Hepatocyte (in vitro differentiated cells): ENCODE results near the gene KRTAP2-1. TPM values are rescaled to one million over a fixed set of nuclear protein-coding genes. Genes with fewer than 3 reads are reported as not detected.
A peak's percentile ranks its signal among the peaks of the same experiment; 100 is the strongest.
"Not testable (repeated sequence)": the region's sequence is repeated elsewhere in the genome, so short reads cannot be mapped to it uniquely, and the experiment has no call there.

ENCODE experiments used
- DNase-seq: peaks from one replicate; pipeline ENCODE4 v3.0.0-alpha.2; 2016; ENCODE audit warnings: low spot score
- H2AFZ ChIP-seq: fragments of 200-600 bp; sonication (generic); 2 replicates; pipeline ENCODE4 v1.6.0; 2016; ENCODE audit warnings: antibody characterized with exemption, mild to moderate bottlenecking
- H3K27ac ChIP-seq: fragments of 200-600 bp; sonication (generic); 2 replicates; pipeline ENCODE4 v1.5.1; 2016; ENCODE audit warnings: mild to moderate bottlenecking
- H3K27me3 ChIP-seq: fragments of 200-600 bp; sonication (generic); 2 replicates; pipeline ENCODE4 v1.6.1; 2016
- H3K36me3 ChIP-seq: fragments of 200-600 bp; sonication (generic); replicated peaks from 2 replicates; pipeline ENCODE4 v1.5.1; 2016; ENCODE audit warnings: low read depth; ENCODE audit not compliant: insufficient read depth
- H3K4me1 ChIP-seq: fragments of 200-600 bp; sonication (generic); 2 replicates; pipeline ENCODE4 v1.5.1; 2016; ENCODE audit warnings: mild to moderate bottlenecking, moderate library complexity; ENCODE audit not compliant: insufficient read depth
- H3K4me2 ChIP-seq: fragments of 200-600 bp; sonication (generic); 2 replicates; pipeline ENCODE4 v1.6.0; 2016
- H3K4me3 ChIP-seq: fragments of 200-600 bp; sonication (generic); 2 replicates; pipeline ENCODE4 v1.5.1; 2016; ENCODE audit warnings: mild to moderate bottlenecking
- H3K79me2 ChIP-seq: fragments of 200-600 bp; sonication (generic); 2 replicates; pipeline ENCODE4 v1.6.0; 2017; ENCODE audit warnings: mild to moderate bottlenecking
- H3K9me2 ChIP-seq: fragments of 200-600 bp; sonication (generic); replicated peaks from 2 replicates; pipeline ENCODE4 v1.6.0; 2017; ENCODE audit warnings: mild to moderate bottlenecking; ENCODE audit not compliant: insufficient read depth
- H3K9me3 ChIP-seq: fragments of 200-600 bp; sonication (generic); 2 replicates; pipeline ENCODE4 v1.5.1; 2016; ENCODE audit warnings: low read depth, mild to moderate bottlenecking
- H4K20me1 ChIP-seq: fragments of 200-600 bp; sonication (generic); 2 replicates; pipeline ENCODE4 v1.6.0; 2016; ENCODE audit warnings: mild to moderate bottlenecking; ENCODE audit not compliant: insufficient read depth, poor library complexity, severe bottlenecking
- EZH2 ChIP-seq: fragments of 200-600 bp; sonication (generic); IDR thresholded peaks from 2 replicates; pipeline ENCODE4 v1.6.1; 2016; ENCODE audit warnings: antibody characterized with exemption, mild to moderate bottlenecking, borderline replicate concordance
- EZH2phosphoT487 ChIP-seq: fragments of 200-600 bp; sonication (generic); IDR thresholded peaks from one replicate; pipeline ENCODE4 v1.6.1; 2018; ENCODE audit warnings: antibody characterized with exemption, mild to moderate bottlenecking, low read depth, moderate library complexity; ENCODE audit not compliant: unreplicated experiment, severe bottlenecking
- WGBS: methylation state at CpG from one replicate; pipeline ENCODE4 v1.1.6; 2016; ENCODE audit warnings: low lambda C conversion rate; ENCODE audit errors: missing lambda C conversion rate; 5-methylcytosine and 5-hydroxymethylcytosine counted together
- polyA plus RNA-seq: library from polyadenylated mRNA; unstranded; fragments of >200 nt; fragmentation: Nextera tagmentation; extraction: Ambion mirVana; gene quantifications from 2 replicates; pipeline ENCODE4 v1.2.1, GENCODE V29; 2016
- total RNA-seq: library from RNA; depleted of rRNA; stranded (reverse); fragments of >200 nt; gene quantifications from 2 replicates; pipeline ENCODE4 v1.2.3, GENCODE V29; 2014
- TF ChIP-seq, protein P1 (sequence below): fragments of 200-600 bp; sonication (generic); IDR thresholded peaks from 2 replicates; pipeline ENCODE4 v1.5.1; 2016; ENCODE audit warnings: antibody characterized with exemption, mild to moderate bottlenecking; ENCODE audit not compliant: poor library complexity

The KRTAP2-1 gene
- total and polyA plus RNA-seq, 2 experiments from 2014 or later: not detected

DNA sequence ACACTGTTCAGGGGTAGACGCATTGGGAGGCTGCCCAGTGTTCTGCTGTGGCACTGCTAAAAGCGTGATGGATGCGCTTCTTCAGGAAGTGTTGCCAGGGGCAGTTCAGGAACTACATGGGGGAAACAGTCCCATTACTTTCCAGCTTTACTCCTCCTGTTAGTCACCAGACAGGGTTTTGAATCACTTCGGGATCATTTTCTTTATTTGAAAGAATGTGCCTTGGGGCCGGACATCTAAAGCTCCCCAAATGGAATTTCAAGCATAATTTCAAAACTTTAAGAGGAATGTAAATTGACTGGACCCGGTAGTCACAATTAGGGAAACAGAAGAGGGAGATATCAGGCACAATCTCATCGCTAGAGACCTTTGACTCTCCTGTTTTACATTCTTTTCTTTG lies 1.3 kb upstream of the KRTAP2-1 start:
- DNase-seq: no peak
- Histone ChIP-seq H3K27me3 (no peaks in the 10 kb centered on the region), H3K79me2 (no peaks in the 10 kb centered on the region), H3K4me3 (no peak overlapping the region), H3K4me2 (no peak overlapping the region), H4K20me1 (no peaks in the 10 kb centered on the region), H3K9me2 (no peaks in the 10 kb centered on the region), H3K36me3 (no peaks in the 10 kb centered on the region), H3K9me3 (no peaks in the 10 kb centered on the region), H3K27ac (peak overlapping the region; percentile 15), H2AFZ (no peak overlapping the region), H3K4me1 (peaks cover 11% of the 10 kb centered on the region)
- WGBS: 34% methylated on average over 7 of the region's 7 CpGs
- TF ChIP-seq EZH2phosphoT487 (no peak), EZH2 (no peak)
- TF ChIP-seq, protein P1, sequence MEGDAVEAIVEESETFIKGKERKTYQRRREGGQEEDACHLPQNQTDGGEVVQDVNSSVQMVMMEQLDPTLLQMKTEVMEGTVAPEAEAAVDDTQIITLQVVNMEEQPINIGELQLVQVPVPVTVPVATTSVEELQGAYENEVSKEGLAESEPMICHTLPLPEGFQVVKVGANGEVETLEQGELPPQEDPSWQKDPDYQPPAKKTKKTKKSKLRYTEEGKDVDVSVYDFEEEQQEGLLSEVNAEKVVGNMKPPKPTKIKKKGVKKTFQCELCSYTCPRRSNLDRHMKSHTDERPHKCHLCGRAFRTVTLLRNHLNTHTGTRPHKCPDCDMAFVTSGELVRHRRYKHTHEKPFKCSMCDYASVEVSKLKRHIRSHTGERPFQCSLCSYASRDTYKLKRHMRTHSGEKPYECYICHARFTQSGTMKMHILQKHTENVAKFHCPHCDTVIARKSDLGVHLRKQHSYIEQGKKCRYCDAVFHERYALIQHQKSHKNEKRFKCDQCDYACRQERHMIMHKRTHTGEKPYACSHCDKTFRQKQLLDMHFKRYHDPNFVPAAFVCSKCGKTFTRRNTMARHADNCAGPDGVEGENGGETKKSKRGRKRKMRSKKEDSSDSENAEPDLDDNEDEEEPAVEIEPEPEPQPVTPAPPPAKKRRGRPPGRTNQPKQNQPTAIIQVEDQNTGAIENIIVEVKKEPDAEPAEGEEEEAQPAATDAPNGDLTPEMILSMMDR: no peak

DNA sequence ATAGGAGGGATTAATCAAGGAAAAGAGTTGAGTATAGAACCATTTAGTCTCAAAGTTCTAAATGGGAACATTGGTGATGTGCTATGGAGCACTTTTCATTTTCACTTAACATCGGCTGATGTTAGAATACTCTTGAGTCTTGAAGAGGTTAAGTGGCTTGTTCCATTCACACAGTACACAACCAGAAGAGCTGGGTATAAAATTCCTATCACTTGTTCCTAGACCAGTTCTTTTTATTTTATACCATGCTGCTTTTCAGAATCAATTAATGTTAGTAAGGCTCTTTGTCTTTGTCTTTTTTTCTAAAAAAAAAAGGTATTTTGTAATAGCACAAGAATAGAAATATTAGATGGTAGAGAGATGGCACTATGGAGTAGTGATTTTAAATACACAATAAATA lies 4.2 kb downstream of the KRTAP2-1 start:
- Histone ChIP-seq H3K4me1 (peaks cover under 1% of the 10 kb centered on the region), H3K4me3 (no peak overlapping the region), H3K9me3 (no peaks in the 10 kb centered on the region), H3K9me2 (no peaks in the 10 kb centered on the region), H3K79me2 (no peaks in the 10 kb centered on the region), H3K4me2 (no peak overlapping the region), H2AFZ (no peak overlapping the region), H3K27me3 (no peaks in the 10 kb centered on the region), H3K36me3 (no peaks in the 10 kb centered on the region), H3K27ac (no peak overlapping the region), H4K20me1 (no peaks in the 10 kb centered on the region)
- TF ChIP-seq EZH2phosphoT487: no peak
- no peak for TF ChIP-seq EZH2
- TF ChIP-seq, protein P1: no peak
- WGBS: 100% methylated on average over 1 of the region's 1 CpG
- no peak for DNase-seq

GRCh38 chr17:41040783-41041571 lies 6.1 kb downstream of the KRTAP2-1 start, which contains the start of gene KRTAP1-1:
Gene KRTAP1-1 (minus strand): TSS chr17:41041450. CDS start chr17:41041397, 53 bp downstream.
- H3K4me1 ChIP-seq, H3K27ac ChIP-seq, DNase-seq, H3K36me3 ChIP-seq, H3K4me2 ChIP-seq, H3K27me3 ChIP-seq, H4K20me1 ChIP-seq, H3K4me3 ChIP-seq, H2AFZ ChIP-seq, H3K9me3 ChIP-seq, H3K9me2 ChIP-seq, H3K79me2 ChIP-seq: not testable (repeated sequence)
- 90% methylated on average over 14 of the region's 14 CpGs for WGBS

GRCh38 chr17:41037853-41038350 lies 9.2 kb downstream of the KRTAP2-1 start:
- no peaks in the 10 kb centered on the region for H3K27me3 ChIP-seq
- no peaks in the 10 kb centered on the region for H3K4me1 ChIP-seq
- no peaks in the 10 kb centered on the region for H3K9me3 ChIP-seq
- H2AFZ ChIP-seq: no peak overlapping the region
- H3K79me2 ChIP-seq: no peaks in the 10 kb centered on the region
- no peak overlapping the region for H3K4me2 ChIP-seq
- no peak for DNase-seq
- no peak for TF ChIP-seq EZH2
- TF ChIP-seq EZH2phosphoT487: no peak
- TF ChIP-seq, protein P1: no peak
- no peaks in the 10 kb centered on the region for H3K9me2 ChIP-seq
- no peak overlapping the region for H3K27ac ChIP-seq
- no peaks in the 10 kb centered on the region for H4K20me1 ChIP-seq
- H3K36me3 ChIP-seq: no peaks in the 10 kb centered on the region
- 69% methylated on average over 2 of the region's 2 CpGs for WGBS
- H3K4me3 ChIP-seq: no peak overlapping the region

DNA sequence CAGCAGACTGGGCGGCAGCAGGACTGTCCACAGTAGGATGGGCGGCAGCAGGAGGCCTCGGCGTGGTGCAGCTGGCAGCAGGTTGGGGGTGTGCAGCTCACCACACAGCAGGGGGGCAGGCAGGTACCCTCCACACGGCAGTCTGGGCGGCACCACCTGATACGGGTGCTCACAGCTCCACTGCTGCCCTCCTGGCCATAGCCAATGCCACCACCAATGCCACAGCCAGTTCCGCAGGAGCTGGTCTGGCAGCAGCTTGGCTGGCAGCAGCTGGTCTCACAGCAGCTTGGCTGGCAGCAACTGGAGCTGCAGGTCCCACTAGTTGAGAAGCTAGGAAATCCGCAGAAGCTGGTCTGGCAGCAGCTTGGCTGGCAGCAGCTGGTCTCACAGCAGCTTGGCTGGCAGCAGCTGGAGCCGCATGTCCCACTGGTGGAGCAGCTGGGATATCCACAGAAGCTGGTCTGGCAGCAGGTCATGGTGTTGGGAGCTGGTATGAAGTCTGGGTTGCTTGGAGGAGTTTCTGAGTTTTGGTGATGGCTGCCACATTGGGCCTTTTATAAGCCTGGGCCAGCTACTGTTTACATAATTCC lies 12.7 kb downstream of the KRTAP2-1 start, which contains the start of gene KRTAP1-3:
KRTAP1-3 (minus strand) TSS at position 529 of the 590 bp plus-strand sequence; CDS start at position 476, 53 bp downstream.
- not testable (repeated sequence) for H3K27me3 ChIP-seq, H3K9me3 ChIP-seq, H2AFZ ChIP-seq, H3K36me3 ChIP-seq, H4K20me1 ChIP-seq, H3K27ac ChIP-seq, DNase-seq, H3K4me2 ChIP-seq, H3K79me2 ChIP-seq, H3K9me2 ChIP-seq, H3K4me3 ChIP-seq, H3K4me1 ChIP-seq
- 94% methylated on average over 9 of the region's 10 CpGs for WGBS
